MM.1S (cell line): Measurements from ENCODE around the gene FCER1G.

Experiments used
- CTCF ChIP-seq: fragments of 300-600 bp; sonication (generic); IDR thresholded peaks from 2 replicates; pipeline ENCODE4 v1.5.1; 2016; ENCODE audit warnings: antibody characterized with exemption, low read length, mixed read lengths
- EZH2 ChIP-seq: fragments of 300-600 bp; sonication (generic); optimal IDR thresholded peaks from 2 replicates; pipeline ENCODE3; 2017; ENCODE audit warnings: low read depth, mild to moderate bottlenecking, antibody characterized with exemption, low read length, mixed read lengths

GRCh38 chr1:161209790-161210409 lies 5.2 kb upstream of the FCER1G start:
- TF ChIP-seq CTCF (peak; percentile 99), EZH2 (no peak)
